GM23338 (cell line): ENCODE data around the gene COL20A1. TPM values are rescaled to one million over a fixed set of nuclear protein-coding genes. Genes with fewer than 3 reads are reported as not detected.

Experiments used
- ATAC-seq: fragments of 200-7000 bp; cut with Tn5 transposase; 3 replicates; pipeline ENCODE4 v1.9.1; 2020
- DNase-seq: peaks from one replicate; pipeline ENCODE4 v3.0.0-alpha.2; 2015; ENCODE audit warnings: low spot score
- H2AFZ ChIP-seq: fragments of 200-600 bp; sonication (generic); 2 replicates; pipeline ENCODE4 v1.8.0; 2016; ENCODE audit warnings: antibody characterized with exemption, mild to moderate bottlenecking, moderate library complexity
- H3F3A ChIP-seq: fragments of 200-600 bp; sonication (generic); replicated peaks from 2 replicates; pipeline ENCODE4 v1.8.0; 2017; ENCODE audit warnings: antibody characterized with exemption, mixed run types, low read depth
- H3K27ac ChIP-seq: fragments of 200-600 bp; sonication (generic); 2 replicates; pipeline ENCODE4 v1.6.1; 2016; ENCODE audit warnings: low read depth
- H3K27me3 ChIP-seq: fragments of 200-600 bp; sonication (generic); 2 replicates; pipeline ENCODE4 v1.8.0; 2016; ENCODE audit warnings: mild to moderate bottlenecking, mixed run types, moderate library complexity; ENCODE audit not compliant: insufficient read depth
- H3K36me3 ChIP-seq: fragments of 200-600 bp; sonication (generic); 2 replicates; pipeline ENCODE4 v1.8.0; 2016; ENCODE audit warnings: mild to moderate bottlenecking; ENCODE audit not compliant: insufficient read depth
- H3K4me1 ChIP-seq: fragments of 200-600 bp; sonication (generic); 2 replicates; pipeline ENCODE4 v1.8.0; 2016; ENCODE audit warnings: mild to moderate bottlenecking, moderate library complexity; ENCODE audit not compliant: insufficient read depth
- H3K4me2 ChIP-seq: fragments of 200-600 bp; sonication (generic); 2 replicates; pipeline ENCODE4 v1.7.1; 2017; ENCODE audit warnings: mixed run types
- H3K4me3 ChIP-seq: fragments of 200-600 bp; sonication (generic); 2 replicates; pipeline ENCODE4 v1.6.1; 2016; ENCODE audit warnings: mixed run types
- H3K79me2 ChIP-seq: fragments of 200-600 bp; sonication (generic); replicated peaks from 2 replicates; pipeline ENCODE4 v1.8.0; 2017; ENCODE audit warnings: mild to moderate bottlenecking; ENCODE audit not compliant: insufficient read depth
- H3K9me2 ChIP-seq: fragments of 200-600 bp; sonication (generic); 2 replicates; pipeline ENCODE4 v1.8.0; 2017; ENCODE audit not compliant: insufficient read depth
- H4K20me1 ChIP-seq: fragments of 200-600 bp; sonication (generic); replicated peaks from 2 replicates; pipeline ENCODE4 v1.8.0; 2017; ENCODE audit warnings: mild to moderate bottlenecking; ENCODE audit not compliant: insufficient read depth
- H3K27ac Mint-ChIP-seq: 2 replicates; pipeline ENCODE4 v1.8.0; 2020; ENCODE audit warnings: inconsistent platforms, mild to moderate bottlenecking, moderate library complexity, mixed read lengths
- H3K27me3 Mint-ChIP-seq: 3 replicates; pipeline ENCODE4 v1.8.0; 2022; ENCODE audit warnings: low read depth, mild to moderate bottlenecking, moderate library complexity, mixed read lengths, inconsistent platforms; ENCODE audit not compliant: insufficient read depth, poor library complexity
- H3K36me3 Mint-ChIP-seq: 3 replicates; pipeline ENCODE4 v1.8.0; 2021; ENCODE audit warnings: low read depth, mild to moderate bottlenecking, inconsistent platforms, moderate library complexity, mixed read lengths
- H3K4me1 Mint-ChIP-seq: 3 replicates; pipeline ENCODE4 v1.8.0; 2020; ENCODE audit warnings: mild to moderate bottlenecking, inconsistent platforms, mixed read lengths
- H3K4me3 Mint-ChIP-seq: 3 replicates; pipeline ENCODE4 v1.8.0; 2021; ENCODE audit warnings: moderate library complexity, mild to moderate bottlenecking, inconsistent platforms, mixed read lengths
- H3K9me3 Mint-ChIP-seq: 3 replicates; pipeline ENCODE4 v1.8.0; 2020; ENCODE audit warnings: moderate library complexity, mild to moderate bottlenecking, inconsistent platforms, mixed read lengths
- CREB1 ChIP-seq: fragments of 250-450 bp; sonication (Bioruptor Pico); IDR thresholded peaks from 2 replicates; pipeline ENCODE4 v1.5.0; 2020; ENCODE audit warnings: low read depth, mild to moderate bottlenecking, moderate library complexity
- EZH2 ChIP-seq: fragments of 200-600 bp; sonication (generic); IDR thresholded peaks from one replicate; pipeline ENCODE4 v1.8.0; 2017; ENCODE audit warnings: antibody characterized with exemption, mild to moderate bottlenecking, low read depth; ENCODE audit not compliant: unreplicated experiment
- EZH2phosphoT487 ChIP-seq: fragments of 200-600 bp; sonication (generic); IDR thresholded peaks from one replicate; pipeline ENCODE4 v1.8.1; 2018; ENCODE audit warnings: antibody characterized with exemption; ENCODE audit not compliant: unreplicated experiment
- JUNB ChIP-seq: IDR thresholded peaks from one replicate; pipeline ENCODE4 v1.6.1; 2016; ENCODE audit warnings: antibody characterized with exemption; ENCODE audit not compliant: unreplicated experiment
- NANOG ChIP-seq: IDR thresholded peaks from 2 replicates; pipeline ENCODE4 v1.6.1; 2016; ENCODE audit warnings: antibody characterized with exemption, borderline replicate concordance
- POLR2AphosphoS5 ChIP-seq: IDR thresholded peaks from 2 replicates; pipeline ENCODE4 v1.6.1; 2016; ENCODE audit warnings: antibody characterized with exemption, low read depth
- REST ChIP-seq: IDR thresholded peaks from one replicate; pipeline ENCODE4 v1.6.1; 2018; ENCODE audit warnings: antibody characterized with exemption; ENCODE audit not compliant: unreplicated experiment
- STAT1 ChIP-seq: IDR thresholded peaks from one replicate; pipeline ENCODE4 v1.6.1; 2016; ENCODE audit warnings: antibody characterized with exemption; ENCODE audit not compliant: unreplicated experiment
- ZNF114 ChIP-seq: fragments of 250-450 bp; sonication (Bioruptor Pico); IDR thresholded peaks from 2 replicates; pipeline ENCODE4 v1.5.0; 2020; ENCODE audit warnings: mild to moderate bottlenecking, moderate library complexity
- ZNF331 ChIP-seq: fragments of 250-450 bp; sonication (Bioruptor Pico); IDR thresholded peaks from 2 replicates; pipeline ENCODE4 v1.5.0; 2020; ENCODE audit warnings: low read depth, mild to moderate bottlenecking, moderate library complexity
- ZNF462 ChIP-seq: fragments of 250-450 bp; sonication (Bioruptor Pico); IDR thresholded peaks from 2 replicates; pipeline ENCODE4 v1.5.0; 2020; ENCODE audit warnings: mild to moderate bottlenecking, moderate library complexity
- polyA plus RNA-seq: library from polyadenylated mRNA; unstranded; fragments of >200 nt; fragmentation: Nextera tagmentation; extraction: Ambion mirVana; gene quantifications from 2 replicates; pipeline ENCODE4 v1.2.1, GENCODE V29; 2016
- total RNA-seq: library from RNA; depleted of rRNA; stranded (reverse); fragments of >200 nt; shearing (Covaris generic); gene quantifications from 2 replicates; pipeline ENCODE4 v1.2.3, GENCODE V29; 2014
- TF ChIP-seq, protein P1 (sequence below): IDR thresholded peaks from 2 replicates; pipeline ENCODE4 v1.6.1; 2016; ENCODE audit warnings: antibody characterized with exemption
- TF ChIP-seq, protein P2 (sequence below), 2 experiments: fragments of 200-600 bp in 1 of 2; sonication (generic) in 1 of 2; conservative IDR thresholded peaks; 2 replicates each; pipeline versions ENCODE4 v1.5.1 to v1.6.1; 2016 to 2017; ENCODE audit warnings: antibody characterized with exemption in 2 of 2, low read depth in 2 of 2, mild to moderate bottlenecking in 2 of 2, moderate library complexity in 1 of 2

The COL20A1 gene
- total and polyA plus RNA-seq, 2 experiments from 2014 or later = 0.28 to 0.79 TPM

DNA sequence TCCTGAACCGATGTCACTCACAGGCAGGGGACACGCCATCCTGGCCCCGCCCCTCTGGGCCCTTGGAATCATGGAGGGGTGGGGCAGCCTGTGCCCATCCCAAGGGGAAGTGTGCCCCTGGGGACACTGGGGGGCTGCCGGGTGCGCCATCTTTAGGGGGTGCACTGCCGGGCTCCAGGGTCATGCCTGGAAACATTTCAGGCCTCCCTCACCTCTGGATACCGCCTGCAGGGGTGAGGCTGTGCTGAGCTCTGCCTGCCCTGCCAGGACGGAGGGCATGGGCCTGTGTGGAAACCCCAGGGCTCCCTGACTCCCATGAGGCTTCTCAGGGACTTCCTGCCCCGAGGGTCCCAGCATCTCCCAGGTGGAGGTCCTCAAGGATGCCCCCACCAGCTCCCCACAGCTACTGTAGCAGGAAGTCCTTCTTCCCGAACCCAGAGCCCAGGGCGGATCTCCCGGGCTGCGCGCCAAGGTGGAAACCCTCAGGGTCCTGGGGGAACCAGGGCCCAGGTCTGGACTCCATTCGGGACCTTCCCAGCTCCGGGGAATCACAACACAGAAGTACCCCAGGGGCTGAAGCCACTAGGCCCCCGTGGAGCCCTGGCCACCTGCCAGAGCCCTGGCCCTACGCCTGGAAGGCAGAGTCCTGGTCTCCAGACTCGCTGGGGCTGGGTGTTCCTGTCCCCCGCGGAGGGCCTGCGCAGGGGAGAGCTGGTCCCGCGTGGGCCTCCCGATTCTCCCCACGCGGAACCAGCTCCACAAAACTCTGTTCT, 52.5 kb downstream of the COL20A1 start:
- no peaks in the 10 kb centered on the region for H4K20me1 ChIP-seq
- H3K79me2 ChIP-seq = no peaks in the 10 kb centered on the region
- Mint-ChIP-seq H3K27ac (no peak overlapping the region), H3K27me3 (peaks cover 5% of the 10 kb centered on the region), H3K4me3 (no peak overlapping the region; the same call in 2 of the 3 replicates), H3K4me1 (peaks cover 4% of the 10 kb centered on the region; the same call in 1 of the 3 replicates), H3K36me3 (peaks cover 4% of the 10 kb centered on the region), H3K9me3 (peaks cover 5% of the 10 kb centered on the region)
- H3K36me3 ChIP-seq = no peaks in the 10 kb centered on the region
- no peak overlapping the region for H3K27ac ChIP-seq
- no peaks in the 10 kb centered on the region for H3K4me1 ChIP-seq
- no peak overlapping the region for H3K4me3 ChIP-seq
- DNase-seq (no peak), ATAC-seq (no peak)
- no peaks in the 10 kb centered on the region for H3F3A ChIP-seq
- H3K4me2 ChIP-seq = no peak overlapping the region
- H3K27me3 ChIP-seq = no peaks in the 10 kb centered on the region
- no peaks in the 10 kb centered on the region for H3K9me2 ChIP-seq
- TF ChIP-seq NANOG = no peak
- TF ChIP-seq ZNF114 (CRISPR knock-in tag) = no peak
- no peak for TF ChIP-seq JUNB
- TF ChIP-seq ZNF462 (CRISPR knock-in tag) = no peak
- TF ChIP-seq POLR2AphosphoS5 = no peak
- TF ChIP-seq STAT1 = no peak
- no peak for TF ChIP-seq REST
- no peak for TF ChIP-seq EZH2phosphoT487
- TF ChIP-seq, protein P1, sequence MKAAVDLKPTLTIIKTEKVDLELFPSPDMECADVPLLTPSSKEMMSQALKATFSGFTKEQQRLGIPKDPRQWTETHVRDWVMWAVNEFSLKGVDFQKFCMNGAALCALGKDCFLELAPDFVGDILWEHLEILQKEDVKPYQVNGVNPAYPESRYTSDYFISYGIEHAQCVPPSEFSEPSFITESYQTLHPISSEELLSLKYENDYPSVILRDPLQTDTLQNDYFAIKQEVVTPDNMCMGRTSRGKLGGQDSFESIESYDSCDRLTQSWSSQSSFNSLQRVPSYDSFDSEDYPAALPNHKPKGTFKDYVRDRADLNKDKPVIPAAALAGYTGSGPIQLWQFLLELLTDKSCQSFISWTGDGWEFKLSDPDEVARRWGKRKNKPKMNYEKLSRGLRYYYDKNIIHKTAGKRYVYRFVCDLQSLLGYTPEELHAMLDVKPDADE = no peak
- TF ChIP-seq ZNF331 (CRISPR knock-in tag) = no peak
- TF ChIP-seq EZH2 = no peak
- TF ChIP-seq, protein P2, sequence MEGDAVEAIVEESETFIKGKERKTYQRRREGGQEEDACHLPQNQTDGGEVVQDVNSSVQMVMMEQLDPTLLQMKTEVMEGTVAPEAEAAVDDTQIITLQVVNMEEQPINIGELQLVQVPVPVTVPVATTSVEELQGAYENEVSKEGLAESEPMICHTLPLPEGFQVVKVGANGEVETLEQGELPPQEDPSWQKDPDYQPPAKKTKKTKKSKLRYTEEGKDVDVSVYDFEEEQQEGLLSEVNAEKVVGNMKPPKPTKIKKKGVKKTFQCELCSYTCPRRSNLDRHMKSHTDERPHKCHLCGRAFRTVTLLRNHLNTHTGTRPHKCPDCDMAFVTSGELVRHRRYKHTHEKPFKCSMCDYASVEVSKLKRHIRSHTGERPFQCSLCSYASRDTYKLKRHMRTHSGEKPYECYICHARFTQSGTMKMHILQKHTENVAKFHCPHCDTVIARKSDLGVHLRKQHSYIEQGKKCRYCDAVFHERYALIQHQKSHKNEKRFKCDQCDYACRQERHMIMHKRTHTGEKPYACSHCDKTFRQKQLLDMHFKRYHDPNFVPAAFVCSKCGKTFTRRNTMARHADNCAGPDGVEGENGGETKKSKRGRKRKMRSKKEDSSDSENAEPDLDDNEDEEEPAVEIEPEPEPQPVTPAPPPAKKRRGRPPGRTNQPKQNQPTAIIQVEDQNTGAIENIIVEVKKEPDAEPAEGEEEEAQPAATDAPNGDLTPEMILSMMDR (conservative IDR thresholded peaks at IDR 0.05; ENCODE audit: low read depth in 2 of 2) = no peak
- no peak for TF ChIP-seq CREB1 (CRISPR knock-in tag)
- H2AFZ ChIP-seq = no peak overlapping the region
